AG04449 (cell line): ENCODE measurements around the gene BRPF3.
"Not testable (repeated sequence)": the region's sequence is repeated elsewhere in the genome, so short reads cannot be mapped to it uniquely, and the experiment has no call there.

ENCODE experiments used
- CTCF ChIA-PET: fragments of 350-600 bp; formaldehyde crosslinking; extraction: SDS; loops from one replicate; lab custom pipeline; 2021; ENCODE audit warnings: antibody characterized with exemption; lab: Yijun Ruan, JAX
- POLR2A ChIA-PET: fragments of 400-600, 350-600 bp; formaldehyde crosslinking; extraction: SDS; loops from one replicate; lab custom pipeline; 2020; ENCODE audit warnings: antibody characterized with exemption, inconsistent platforms; lab: Yijun Ruan, JAX
- DNase-seq: peaks from one replicate; pipeline ENCODE4 v3.0.0-alpha.2; 2010; ENCODE audit warnings: low read depth, low spot score
- H3K4me3 ChIP-seq: 2 replicates; pipeline ENCODE4 v1.5.1; 2011; ENCODE audit warnings: low read depth, mild to moderate bottlenecking, control low read depth, low read length
- CTCF ChIP-seq: IDR thresholded peaks from one replicate; pipeline ENCODE4 v1.5.1; 2011; ENCODE audit warnings: mild to moderate bottlenecking, moderate library complexity, low read length, control low read depth, inconsistent platforms; ENCODE audit not compliant: insufficient read depth; ENCODE audit errors: missing control alignments

BRPF3 gene

GRCh38 chr6:36217188-36217587 is 20.6 kb downstream of the BRPF3 start:
- DNase-seq, result no peak
- no peak overlapping the region for H3K4me3 ChIP-seq
- TF ChIP-seq CTCF, result no peak
- ChIA-PET POLR2A (no interaction called here), CTCF (interaction anchor here (0.6 to 1.5 kb wide), 3 partner anchors 13 to 144 kb away, joined by 3 to 4 read pairs (median 3); no protein-coding TSS in a partner anchor)

- no peak for DNase-seq
- no peak for TF ChIP-seq CTCF
- ChIA-PET POLR2A (no interaction called here), CTCF (interaction anchor here (0.6 to 1.5 kb wide), 4 partner anchors 9 to 143 kb away, joined by 3 to 4 read pairs (median 3); no protein-coding TSS in a partner anchor)
- no peak overlapping the region for H3K4me3 ChIP-seq
These were observed 21.4 kb downstream of the BRPF3 start for GRCh38 chr6:36217946-36218345.

DNA sequence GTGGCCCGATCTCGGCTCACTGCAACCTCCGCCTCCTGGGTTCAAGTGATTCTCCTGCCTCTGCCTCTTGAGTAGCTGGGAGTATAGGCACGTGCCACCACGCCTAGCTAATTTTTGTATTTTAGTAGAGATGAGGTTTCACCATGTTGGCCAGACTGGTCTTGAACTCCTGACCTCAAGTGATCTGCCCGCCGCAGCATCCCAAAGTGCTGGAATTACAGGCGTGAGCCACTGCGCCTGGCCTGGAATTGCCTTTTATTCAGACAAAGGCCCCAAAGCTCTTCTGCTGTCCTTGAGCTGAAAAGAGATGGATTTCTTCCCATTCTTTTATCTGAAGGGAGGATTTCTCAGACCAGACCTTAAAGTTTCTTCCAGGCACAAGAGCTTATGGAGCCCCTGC is 22.0 kb downstream of the BRPF3 start:
- POLR2A ChIA-PET, H3K4me3 ChIP-seq, DNase-seq: not testable (repeated sequence)
- CTCF ChIA-PET, result interaction anchor here (0.7 to 1.5 kb wide), 4 partner anchors 8 to 1106 kb away, joined by 3 to 4 read pairs (median 4); no protein-coding TSS in a partner anchor

DNA sequence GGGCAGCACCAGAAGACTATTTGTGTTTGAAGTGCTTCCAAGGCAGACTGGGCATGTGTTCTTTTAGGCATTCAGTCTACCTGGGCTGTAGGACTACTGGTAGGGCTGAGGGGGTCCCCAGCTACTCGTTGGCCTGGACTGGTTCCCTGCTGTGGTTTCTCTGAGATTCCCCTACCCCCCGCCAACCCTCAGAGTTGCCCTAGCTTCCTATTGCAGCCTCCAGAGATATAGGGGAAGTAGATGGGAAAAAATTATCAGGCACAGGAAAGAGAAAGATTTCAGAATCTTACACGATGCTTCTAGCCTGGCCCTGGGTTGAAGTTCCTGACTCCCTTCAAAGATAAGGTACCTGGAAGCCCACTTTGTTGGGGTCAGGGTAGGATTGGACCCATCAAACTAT is 22.5 kb downstream of the BRPF3 start:
- POLR2A ChIA-PET, result no interaction called here

GRCh38 chr6:36220226-36220625 is 23.7 kb downstream of the BRPF3 start:
- ChIA-PET POLR2A (no interaction called here), CTCF (interaction anchor here (0.6 kb wide), 1 partner anchor 82 kb away, joined by 3 read pairs; no protein-coding TSS in a partner anchor)
- no peak for TF ChIP-seq CTCF
- DNase-seq, result no peak
- no peak overlapping the region for H3K4me3 ChIP-seq

More for the DNA sequence above, 22.5 kb downstream of the BRPF3 start:
- CTCF ChIA-PET, result interaction anchor here (1.3 kb wide), 1 partner anchor 10 kb away, joined by 3 read pairs; no protein-coding TSS in a partner anchor
- DNase-seq, result no peak
- TF ChIP-seq CTCF, result no peak
- no peak overlapping the region for H3K4me3 ChIP-seq

DNA sequence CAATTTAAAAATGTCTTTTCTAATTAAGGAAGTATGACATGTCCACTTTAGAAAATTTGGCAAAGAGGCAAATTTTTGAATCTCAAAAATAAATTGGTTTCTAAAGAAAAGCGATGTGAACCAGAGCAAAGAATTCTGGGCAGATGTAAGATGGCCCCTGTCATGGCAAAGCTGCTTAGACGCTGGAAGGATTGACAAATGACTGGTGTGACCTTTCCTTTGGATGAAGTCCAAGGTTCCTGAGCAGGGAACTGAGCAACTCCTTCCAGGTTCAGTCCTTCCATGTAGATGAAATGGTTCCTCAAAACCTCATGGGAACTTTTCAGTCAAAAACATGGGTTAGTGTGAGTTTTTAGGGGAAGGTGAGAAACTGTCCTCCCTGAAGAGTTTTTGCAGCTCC is 25.1 kb downstream of the BRPF3 start:
- ChIA-PET POLR2A (interaction anchor here (0.6 kb wide), 2 partner anchors 28 to 195 kb away, joined by 3 to 4 read pairs; no protein-coding TSS in a partner anchor), CTCF (no interaction called here)
- DNase-seq, result no peak
- H3K4me3 ChIP-seq, result no peak overlapping the region
- no peak for TF ChIP-seq CTCF

DNA sequence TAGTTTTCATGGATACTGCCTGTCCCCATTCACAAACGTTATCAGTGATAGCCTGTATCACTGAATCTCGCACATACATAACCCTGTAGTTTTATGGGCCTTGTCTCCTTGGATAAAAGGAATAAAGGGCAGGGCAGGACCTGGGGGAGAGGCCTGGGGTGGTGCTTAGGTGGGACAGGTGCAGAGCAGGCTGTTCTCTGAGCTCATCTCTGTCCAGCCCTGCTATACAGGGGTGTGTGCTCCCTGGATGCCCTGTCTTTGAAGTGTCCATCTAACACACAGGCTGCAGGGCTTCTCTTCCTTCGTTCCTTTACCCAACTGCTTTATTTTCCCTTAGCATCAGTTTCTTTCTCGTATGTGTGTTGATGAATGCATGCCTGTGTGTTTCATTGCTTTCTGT is 26.4 kb downstream of the BRPF3 start:
- H3K4me3 ChIP-seq, result no peak overlapping the region
- no peak for TF ChIP-seq CTCF
- CTCF ChIA-PET, result no interaction called here
- DNase-seq, result no peak
- POLR2A ChIA-PET, result no interaction called here
